B cell (primary cell): ENCODE measurements around the gene CYFIP2. TPM values are rescaled to one million over a fixed set of nuclear protein-coding genes. Genes with fewer than 3 reads are reported as not detected.

Experiments
- ATAC-seq: fragments of 200-7000 bp; cut with Tn5 transposase; one replicate; pipeline ENCODE4 v1.10.0; 2021; ENCODE audit warnings: low read depth, mild to moderate bottlenecking, moderate number of reproducible peaks, moderate library complexity
- CTCF ChIA-PET: fragments of 350-600 bp; sonication (Branson Sonifier 250); formaldehyde crosslinking; loops from one replicate; lab custom pipeline; 2021; ENCODE audit warnings: antibody characterized with exemption, inconsistent platforms; lab: Charles Lee
- POLR2A ChIA-PET: fragments of 350-600 bp; sonication (Branson Sonifier 250); formaldehyde crosslinking; loops from one replicate; lab custom pipeline; 2021; ENCODE audit warnings: antibody characterized with exemption; lab: Charles Lee
- DNase-seq: peaks from one replicate; pipeline ENCODE4 v3.0.0; 2013
- H2AFZ ChIP-seq: 2 replicates; pipeline ENCODE4 v1.6.1; 2012; ENCODE audit warnings: mild to moderate bottlenecking, low read depth, low read length; ENCODE audit not compliant: insufficient read depth, poor library complexity, severe bottlenecking
- H3K27ac ChIP-seq, 2 donors: 1 replicate in 1 of 2; 2 replicates in 1 of 2; pipeline ENCODE4 v1.5.1; 2012 to 2013; ENCODE audit warnings: low read length in 2 of 2, mild to moderate bottlenecking in 2 of 2, moderate library complexity in 1 of 2
- H3K27me3 ChIP-seq, 4 experiments: fragments of 200-600 bp in 1 of 4; sonication (generic) in 1 of 4; replicated peaks in 1 of 4; 1 replicate in 2 of 4; 2 replicates in 2 of 4; pipeline versions ENCODE4 v1.6.1 to v1.7.0; 2013 to 2016; ENCODE audit warnings: low read length in 3 of 4, mild to moderate bottlenecking in 2 of 4, mixed read lengths in 1 of 4, moderate library complexity in 1 of 4; ENCODE audit not compliant: insufficient read depth in 4 of 4, control insufficient read depth in 3 of 4; ENCODE audit errors: control extremely low read depth in 1 of 4
- H3K36me3 ChIP-seq, 2 experiments: replicated peaks in 1 of 2; 1 replicate in 1 of 2; 2 replicates in 1 of 2; pipeline versions ENCODE4 v1.6.1 to v1.7.1; 2013; ENCODE audit warnings: low read length in 1 of 2; ENCODE audit not compliant: insufficient read depth in 2 of 2, control insufficient read depth in 1 of 2; ENCODE audit errors: control extremely low read depth in 1 of 2, extremely low read depth in 1 of 2
- H3K4me1 ChIP-seq, 2 donors: fragments of 200-600 bp in 1 of 2; sonication (generic) in 1 of 2; 1 replicate in 1 of 2; 2 replicates in 1 of 2; pipeline versions ENCODE4 v1.5.1 to v1.6.1; 2013 to 2017; ENCODE audit warnings: low read length in 2 of 2; ENCODE audit not compliant: control insufficient read depth in 2 of 2, insufficient read depth in 2 of 2
- H3K4me2 ChIP-seq: replicated peaks from 2 replicates; pipeline ENCODE3; 2012; ENCODE audit warnings: mild to moderate bottlenecking, low read depth, low read length; ENCODE audit not compliant: poor library complexity, severe bottlenecking
- H3K4me3 ChIP-seq, 5 experiments: fragments of 200-600 bp in 1 of 5; sonication (generic) in 1 of 5; 1 replicate in 3 of 5; 2 replicates in 2 of 5; pipeline versions ENCODE4 v1.5.1 to v1.7.0; 2011 to 2016; ENCODE audit warnings: low read length in 4 of 5, mild to moderate bottlenecking in 4 of 5, low read depth in 2 of 5, control low read depth in 1 of 5, moderate library complexity in 1 of 5; ENCODE audit not compliant: insufficient read depth in 1 of 5; ENCODE audit errors: control extremely low read depth in 1 of 5, extremely low read depth in 1 of 5
- H3K79me2 ChIP-seq: fragments of 200-600 bp; sonication (generic); one replicate; pipeline ENCODE4 v1.6.0; 2016; ENCODE audit warnings: low read length; ENCODE audit not compliant: control insufficient read depth, insufficient read depth
- H3K9ac ChIP-seq: fragments of 200-600 bp; sonication (generic); 2 replicates; pipeline ENCODE4 v1.6.1; 2017; ENCODE audit warnings: mild to moderate bottlenecking, low read length, moderate library complexity
- H3K9me3 ChIP-seq, 3 donors: one replicate each; pipeline versions ENCODE4 v1.6.1 to v1.7.1; 2013; ENCODE audit warnings: low read length in 2 of 3; ENCODE audit not compliant: control insufficient read depth in 2 of 3, insufficient read depth in 1 of 3; ENCODE audit errors: control extremely low read depth in 1 of 3
- H4K20me1 ChIP-seq: 2 replicates; pipeline ENCODE4 v1.6.0; 2012; ENCODE audit warnings: mild to moderate bottlenecking, low read length; ENCODE audit not compliant: insufficient read depth, control insufficient read depth, poor library complexity, severe bottlenecking
- H3K27ac Mint-ChIP-seq: one replicate; pipeline ENCODE4 v1.8.0; 2021; ENCODE audit warnings: mixed read lengths
- H3K27me3 Mint-ChIP-seq: one replicate; pipeline ENCODE4 v1.8.0; 2021; ENCODE audit warnings: mixed read lengths
- H3K4me1 Mint-ChIP-seq: one replicate; pipeline ENCODE4 v1.8.0; 2021; ENCODE audit warnings: mixed read lengths
- H3K4me3 Mint-ChIP-seq: one replicate; pipeline ENCODE4 v1.8.0; 2021; ENCODE audit warnings: mixed read lengths
- H3K9me3 Mint-ChIP-seq: one replicate; pipeline ENCODE4 v1.8.0; 2022; ENCODE audit warnings: mixed read lengths; ENCODE audit not compliant: insufficient read depth
- CTCF ChIP-seq: fragments of 200-600 bp; IDR thresholded peaks from one replicate; pipeline ENCODE4 v1.8.0; 2022; ENCODE audit warnings: antibody characterized with exemption, mild to moderate bottlenecking
- EZH2 ChIP-seq: IDR thresholded peaks from 2 replicates; pipeline ENCODE4 v1.6.1; 2012; ENCODE audit warnings: borderline replicate concordance, low read depth, mild to moderate bottlenecking, moderate library complexity, low read length; ENCODE audit not compliant: insufficient read depth, poor library complexity, severe bottlenecking
- WGBS: methylation state at CpG from one replicate; pipeline ENCODE4 v1.1.5; 2013; ENCODE audit warnings: missing lambda C conversion rate; ENCODE audit not compliant: insufficient coverage; 5-methylcytosine and 5-hydroxymethylcytosine counted together
- intact Hi-C: fragments of 100-400 bp; cut with micrococcal nuclease; formaldehyde crosslinking; loops from one replicate; pipeline ENCODE4 v1.10.0; 2022
- polyA plus RNA-seq: library from polyadenylated mRNA; depleted of rRNA; stranded (reverse); fragments of >200 nt; gene quantifications from 2 replicates; pipeline ENCODE4 v1.2.3, GENCODE V29; 2012
- total RNA-seq, 2 donors: library from RNA; stranded (reverse); fragments of 120-200 nt in 1 of 2; gene quantifications; 1 replicate in 1 of 2; 2 replicates in 1 of 2; pipeline versions ENCODE4 v1.2.3 to v1.2.4, GENCODE V29; 2013 to 2022

The CYFIP2 gene
- total and polyA plus RNA-seq, 2 donors (not counting 1 experiment from before 2014, with no cell fraction given) = 231 to 663 TPM

GRCh38 chr5:157219491-157220271 lies 46.2 kb upstream of the CYFIP2 start:
- no peak for DNase-seq
- no peaks in the 10 kb centered on the region for H3K9me3 Mint-ChIP-seq
- no peak overlapping the region for H3K4me3 ChIP-seq
- 74% methylated on average over 6 of the region's 9 CpGs for WGBS
- no peak overlapping the region for H3K9ac ChIP-seq
- no peaks in the 10 kb centered on the region for H4K20me1 ChIP-seq
- H3K27ac Mint-ChIP-seq = no peak overlapping the region
- H3K27me3 Mint-ChIP-seq = no peaks in the 10 kb centered on the region
- H3K4me1 Mint-ChIP-seq = peaks cover 52% of the 10 kb centered on the region
- H3K9me3 ChIP-seq = no peaks in the 10 kb centered on the region
- intact Hi-C loops = loop anchor here (5.0 kb wide), 2 partner anchors 33 to 47 kb away; no protein-coding TSS in a partner anchor
- TF ChIP-seq EZH2 (no peak), CTCF (no peak)
- H3K79me2 ChIP-seq = no peaks in the 10 kb centered on the region
- ATAC-seq = no peak
- ChIA-PET POLR2A (interaction anchor here (0.7 kb wide), 1 partner anchor 70 kb away, joined by 6 read pairs; no protein-coding TSS in a partner anchor), CTCF (interaction anchor here (0.9 kb wide), 1 partner anchor 71 kb away, joined by 3 read pairs; no protein-coding TSS in a partner anchor)
- no peaks in the 10 kb centered on the region for H3K27me3 ChIP-seq
- H2AFZ ChIP-seq = no peak overlapping the region
- no peak overlapping the region for H3K4me2 ChIP-seq
- H3K36me3 ChIP-seq = no peaks in the 10 kb centered on the region
- peaks cover 40 to 42% of the 10 kb centered on the region in 2 donors for H3K4me1 ChIP-seq
- no peak overlapping the region for H3K4me3 Mint-ChIP-seq
- H3K27ac ChIP-seq = no peak overlapping the region

GRCh38 chr5:157221959-157222358 lies 44.0 kb upstream of the CYFIP2 start:
- H3K4me1 ChIP-seq = peaks cover 17 to 19% of the 10 kb centered on the region in 2 donors

More at GRCh38 chr5:157221959-157222358, 44.0 kb upstream of the CYFIP2 start:
- 60% methylated on average over 3 of the region's 5 CpGs for WGBS
- ATAC-seq (no peak), DNase-seq (no peak)
- Histone ChIP-seq H3K27ac (no peak overlapping the region), H3K4me3 (no peak overlapping the region), H3K27me3 (no peaks in the 10 kb centered on the region), H2AFZ (no peak overlapping the region), H3K9me3 (no peaks in the 10 kb centered on the region), H3K9ac (no peak overlapping the region), H3K4me2 (no peak overlapping the region), H4K20me1 (no peaks in the 10 kb centered on the region), H3K79me2 (no peaks in the 10 kb centered on the region), H3K36me3 (no peaks in the 10 kb centered on the region)
- TF ChIP-seq EZH2 (no peak), CTCF (no peak)
- no peak overlapping the region for H3K27ac Mint-ChIP-seq
- peaks cover 29% of the 10 kb centered on the region for H3K4me1 Mint-ChIP-seq
- intact Hi-C loops = no loop called here
- POLR2A ChIA-PET = no interaction called here
- no peaks in the 10 kb centered on the region for H3K9me3 Mint-ChIP-seq
- CTCF ChIA-PET = interaction anchor here (0.9 to 1.0 kb wide), 2 partner anchors 32 to 106 kb away, joined by 3 to 4 read pairs; no protein-coding TSS in a partner anchor
- no peaks in the 10 kb centered on the region for H3K27me3 Mint-ChIP-seq
- H3K4me3 Mint-ChIP-seq = no peak overlapping the region
